Osteocyte (in vitro differentiated cells): ENCODE data around the gene HERC3. TPM values are rescaled to one million over a fixed set of nuclear protein-coding genes. Genes with fewer than 3 reads are reported as not detected.

Experiments used
- DNase-seq: peaks from one replicate; pipeline ENCODE4 v3.0.0; 2021; ENCODE audit warnings: mixed read lengths; ENCODE audit not compliant: unreplicated experiment; ENCODE audit errors: extremely low spot score
- H3K27ac Mint-ChIP-seq: one replicate; pipeline ENCODE4 v1.8.0; 2021; ENCODE audit warnings: mild to moderate bottlenecking, mixed read lengths; ENCODE audit not compliant: unreplicated experiment
- H3K27me3 Mint-ChIP-seq: one replicate; pipeline ENCODE4 v1.8.0; 2021; ENCODE audit warnings: mixed read lengths; ENCODE audit not compliant: unreplicated experiment
- H3K36me3 Mint-ChIP-seq: one replicate; pipeline ENCODE4 v1.8.0; 2021; ENCODE audit warnings: mixed read lengths; ENCODE audit not compliant: unreplicated experiment
- H3K4me1 Mint-ChIP-seq: one replicate; pipeline ENCODE4 v1.8.0; 2021; ENCODE audit warnings: mixed read lengths; ENCODE audit not compliant: unreplicated experiment
- H3K4me3 Mint-ChIP-seq: one replicate; pipeline ENCODE4 v1.8.0; 2021; ENCODE audit warnings: mild to moderate bottlenecking, moderate library complexity, mixed read lengths; ENCODE audit not compliant: unreplicated experiment
- H3K9me3 Mint-ChIP-seq: one replicate; pipeline ENCODE4 v1.8.0; 2021; ENCODE audit warnings: mixed read lengths; ENCODE audit not compliant: unreplicated experiment
- total RNA-seq: library from RNA; stranded (reverse); gene quantifications from 2 replicates; pipeline ENCODE4 v1.2.1, GENCODE V29; 2021
- TF ChIP-seq, protein P1 (sequence below): fragments of 200-600 bp; sonication (generic); IDR thresholded peaks from 2 replicates; pipeline ENCODE4 v1.5.0; 2021; ENCODE audit warnings: antibody characterized with exemption, mild to moderate bottlenecking, moderate library complexity

HERC3 gene
- total RNA-seq, 1 donor from 2014 or later: 15.4 TPM

DNA sequence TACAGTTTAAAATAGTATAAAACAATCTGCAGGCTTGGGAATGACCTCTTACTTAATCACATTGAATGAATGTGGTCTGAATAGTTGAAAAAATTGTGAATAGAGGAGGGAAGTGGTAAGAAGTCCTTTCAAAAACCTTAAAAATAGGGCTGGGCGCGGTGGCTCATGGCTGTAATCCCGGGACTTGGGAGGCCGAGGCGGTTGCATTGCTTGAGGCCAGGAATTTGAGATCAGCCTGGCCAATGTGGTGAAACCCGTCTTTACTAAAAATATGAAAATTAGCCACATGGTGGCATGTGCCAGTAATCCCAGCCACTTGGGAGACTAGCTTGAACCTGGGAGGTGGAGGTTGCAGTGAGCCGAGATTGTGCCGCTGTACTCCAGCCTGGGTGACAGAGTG, 36.5 kb downstream of the HERC3 start:
- H3K9me3 Mint-ChIP-seq: peaks cover 30% of the 10 kb centered on the region
- H3K4me1 Mint-ChIP-seq: peaks cover 15% of the 10 kb centered on the region

DNA sequence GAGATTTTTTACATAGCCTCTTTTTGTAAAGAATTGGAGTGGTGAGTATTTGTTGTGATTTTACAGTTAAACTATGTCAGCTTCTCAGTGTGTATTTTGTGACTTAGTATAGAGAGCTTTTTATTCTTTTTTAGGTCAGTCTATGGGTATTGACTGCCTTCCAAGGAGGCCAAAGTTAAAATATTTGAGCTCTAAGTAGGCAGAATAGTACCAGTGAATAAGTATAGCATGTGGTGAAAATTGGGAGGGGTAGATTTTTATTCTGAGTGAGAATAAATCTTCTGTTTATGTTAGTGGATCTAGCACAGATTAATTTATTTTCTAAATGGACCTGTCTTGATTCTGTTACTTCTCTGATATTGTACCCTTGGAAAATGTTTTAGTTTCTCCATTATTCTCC, 37.5 kb downstream of the HERC3 start:
- Mint-ChIP-seq H3K4me3 (no peak overlapping the region), H3K27ac (peak overlapping the region; percentile 17), H3K4me1 (peaks cover 15% of the 10 kb centered on the region), H3K27me3 (no peaks in the 10 kb centered on the region), H3K9me3 (peaks cover 20% of the 10 kb centered on the region), H3K36me3 (peaks cover 3% of the 10 kb centered on the region)
- DNase-seq: no peak
- TF ChIP-seq, protein P1, sequence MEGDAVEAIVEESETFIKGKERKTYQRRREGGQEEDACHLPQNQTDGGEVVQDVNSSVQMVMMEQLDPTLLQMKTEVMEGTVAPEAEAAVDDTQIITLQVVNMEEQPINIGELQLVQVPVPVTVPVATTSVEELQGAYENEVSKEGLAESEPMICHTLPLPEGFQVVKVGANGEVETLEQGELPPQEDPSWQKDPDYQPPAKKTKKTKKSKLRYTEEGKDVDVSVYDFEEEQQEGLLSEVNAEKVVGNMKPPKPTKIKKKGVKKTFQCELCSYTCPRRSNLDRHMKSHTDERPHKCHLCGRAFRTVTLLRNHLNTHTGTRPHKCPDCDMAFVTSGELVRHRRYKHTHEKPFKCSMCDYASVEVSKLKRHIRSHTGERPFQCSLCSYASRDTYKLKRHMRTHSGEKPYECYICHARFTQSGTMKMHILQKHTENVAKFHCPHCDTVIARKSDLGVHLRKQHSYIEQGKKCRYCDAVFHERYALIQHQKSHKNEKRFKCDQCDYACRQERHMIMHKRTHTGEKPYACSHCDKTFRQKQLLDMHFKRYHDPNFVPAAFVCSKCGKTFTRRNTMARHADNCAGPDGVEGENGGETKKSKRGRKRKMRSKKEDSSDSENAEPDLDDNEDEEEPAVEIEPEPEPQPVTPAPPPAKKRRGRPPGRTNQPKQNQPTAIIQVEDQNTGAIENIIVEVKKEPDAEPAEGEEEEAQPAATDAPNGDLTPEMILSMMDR: no peak

More for the DNA sequence above, 36.5 kb downstream of the HERC3 start:
- H3K4me3 Mint-ChIP-seq: no peak overlapping the region
- TF ChIP-seq, protein P1: no peak
- no peaks in the 10 kb centered on the region for H3K27me3 Mint-ChIP-seq
- DNase-seq: no peak
- H3K36me3 Mint-ChIP-seq: peaks cover 12% of the 10 kb centered on the region
- H3K27ac Mint-ChIP-seq: no peak overlapping the region

DNA sequence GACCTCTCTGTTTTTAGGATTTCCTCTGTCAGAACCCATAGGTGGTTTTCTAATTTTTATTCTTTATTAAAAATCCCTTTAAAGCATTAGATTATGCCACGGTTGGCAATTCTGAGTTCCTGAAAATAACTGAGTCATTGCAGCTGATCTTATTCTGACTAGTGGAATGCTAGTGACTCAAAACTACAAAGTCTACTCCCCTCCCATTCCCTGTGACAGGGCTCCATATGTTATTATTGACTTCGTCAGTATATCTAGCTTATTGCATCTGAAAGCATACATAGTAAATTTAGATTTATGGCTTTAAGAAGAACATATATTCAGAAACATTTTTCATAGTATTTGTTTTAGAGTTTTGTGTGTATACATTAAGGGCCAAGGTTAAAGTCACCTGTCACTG, 38.5 kb downstream of the HERC3 start:
- Mint-ChIP-seq H3K36me3 (no peaks in the 10 kb centered on the region), H3K4me1 (peaks cover 15% of the 10 kb centered on the region), H3K27me3 (no peaks in the 10 kb centered on the region), H3K4me3 (no peak overlapping the region), H3K27ac (no peak overlapping the region), H3K9me3 (peaks cover 24% of the 10 kb centered on the region)
- no peak for DNase-seq
- TF ChIP-seq, protein P1: no peak

DNA sequence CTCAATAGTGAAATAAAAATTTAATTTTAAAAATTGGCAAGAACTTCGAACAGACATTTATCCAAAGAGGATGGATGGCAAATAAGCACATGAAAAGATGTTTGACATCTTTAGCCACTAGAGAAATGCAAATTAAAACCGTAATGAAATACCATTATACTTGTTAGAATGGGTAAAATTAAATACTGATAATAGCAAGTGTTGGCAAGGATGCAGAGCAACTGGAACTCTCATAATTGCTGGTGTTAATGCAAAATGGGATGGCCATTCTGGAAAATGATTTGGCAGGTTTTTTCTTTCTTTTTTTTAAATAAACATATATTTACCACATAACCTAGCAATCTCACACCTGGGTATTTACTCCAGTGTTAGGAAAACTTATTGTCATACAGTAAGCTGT, 51.7 kb downstream of the HERC3 start:
- H3K9me3 Mint-ChIP-seq: peaks cover 16% of the 10 kb centered on the region
- H3K4me1 Mint-ChIP-seq: peaks cover 12% of the 10 kb centered on the region
- peaks cover 4% of the 10 kb centered on the region for H3K36me3 Mint-ChIP-seq
- no peaks in the 10 kb centered on the region for H3K27me3 Mint-ChIP-seq
- TF ChIP-seq, protein P1: no peak
- no peak overlapping the region for H3K27ac Mint-ChIP-seq
- no peak overlapping the region for H3K4me3 Mint-ChIP-seq
- DNase-seq: no peak

DNA sequence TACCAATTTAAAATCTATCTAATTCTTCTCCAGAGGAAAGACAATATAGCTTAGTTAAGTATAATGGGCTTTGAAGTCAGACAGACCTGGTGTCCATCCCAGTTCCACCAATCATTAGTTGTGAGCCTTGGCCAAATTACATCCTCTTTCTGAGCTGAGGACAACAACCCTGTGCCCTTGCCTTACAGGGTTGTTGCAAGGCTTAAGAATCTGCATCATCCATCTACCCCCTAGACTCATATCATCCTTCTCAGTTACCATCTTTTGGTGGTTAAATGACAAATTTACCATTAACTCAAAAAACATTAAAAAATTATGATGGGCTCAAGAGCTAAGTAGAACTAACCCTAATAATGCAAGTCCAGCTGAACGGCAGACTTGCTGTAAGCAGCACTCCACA, 53.7 kb downstream of the HERC3 start:
- peaks cover 15% of the 10 kb centered on the region for H3K4me1 Mint-ChIP-seq
- H3K4me3 Mint-ChIP-seq: no peak overlapping the region
- TF ChIP-seq, protein P1: no peak
- DNase-seq: no peak
- no peaks in the 10 kb centered on the region for H3K27me3 Mint-ChIP-seq
- H3K9me3 Mint-ChIP-seq: peaks cover 6% of the 10 kb centered on the region
- no peak overlapping the region for H3K27ac Mint-ChIP-seq
- H3K36me3 Mint-ChIP-seq: peaks cover 4% of the 10 kb centered on the region
